ENCODE data around the gene NGEF.

Gene NGEF

DNA sequence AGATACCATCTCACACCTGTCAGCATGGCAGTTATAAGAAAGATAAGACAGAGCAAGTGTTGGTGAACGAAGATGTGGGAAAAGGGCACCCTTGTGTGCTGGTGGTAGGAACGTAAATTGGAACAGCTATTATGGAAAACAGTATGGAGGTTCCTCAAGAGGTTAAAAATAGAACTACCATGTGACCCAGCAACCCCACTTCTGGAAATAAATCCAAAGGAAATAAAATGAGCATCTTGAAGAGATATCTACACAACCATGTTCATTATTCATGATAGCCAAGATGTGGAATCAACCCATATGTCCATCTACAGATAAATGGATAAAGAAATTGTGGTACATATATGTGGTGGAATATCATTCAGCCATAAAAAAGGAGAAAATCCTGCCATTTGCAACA is 26.9 kb downstream of the NGEF start:
- no peak overlapping the region for H3K4me3 ChIP-seq (ENCODE audit: low read depth, low read length)
- in situ Hi-C loops (cut with HindIII; ENCODE audit: low sequenced_read_pairs), result no loop called here
- no peak for DNase-seq (ENCODE audit: low read depth)
- TF ChIP-seq, protein P1, sequence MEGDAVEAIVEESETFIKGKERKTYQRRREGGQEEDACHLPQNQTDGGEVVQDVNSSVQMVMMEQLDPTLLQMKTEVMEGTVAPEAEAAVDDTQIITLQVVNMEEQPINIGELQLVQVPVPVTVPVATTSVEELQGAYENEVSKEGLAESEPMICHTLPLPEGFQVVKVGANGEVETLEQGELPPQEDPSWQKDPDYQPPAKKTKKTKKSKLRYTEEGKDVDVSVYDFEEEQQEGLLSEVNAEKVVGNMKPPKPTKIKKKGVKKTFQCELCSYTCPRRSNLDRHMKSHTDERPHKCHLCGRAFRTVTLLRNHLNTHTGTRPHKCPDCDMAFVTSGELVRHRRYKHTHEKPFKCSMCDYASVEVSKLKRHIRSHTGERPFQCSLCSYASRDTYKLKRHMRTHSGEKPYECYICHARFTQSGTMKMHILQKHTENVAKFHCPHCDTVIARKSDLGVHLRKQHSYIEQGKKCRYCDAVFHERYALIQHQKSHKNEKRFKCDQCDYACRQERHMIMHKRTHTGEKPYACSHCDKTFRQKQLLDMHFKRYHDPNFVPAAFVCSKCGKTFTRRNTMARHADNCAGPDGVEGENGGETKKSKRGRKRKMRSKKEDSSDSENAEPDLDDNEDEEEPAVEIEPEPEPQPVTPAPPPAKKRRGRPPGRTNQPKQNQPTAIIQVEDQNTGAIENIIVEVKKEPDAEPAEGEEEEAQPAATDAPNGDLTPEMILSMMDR (IDR thresholded peaks at IDR 0.05; ENCODE audit: low read depth, low read length, missing control alignments), result no peak

DNA sequence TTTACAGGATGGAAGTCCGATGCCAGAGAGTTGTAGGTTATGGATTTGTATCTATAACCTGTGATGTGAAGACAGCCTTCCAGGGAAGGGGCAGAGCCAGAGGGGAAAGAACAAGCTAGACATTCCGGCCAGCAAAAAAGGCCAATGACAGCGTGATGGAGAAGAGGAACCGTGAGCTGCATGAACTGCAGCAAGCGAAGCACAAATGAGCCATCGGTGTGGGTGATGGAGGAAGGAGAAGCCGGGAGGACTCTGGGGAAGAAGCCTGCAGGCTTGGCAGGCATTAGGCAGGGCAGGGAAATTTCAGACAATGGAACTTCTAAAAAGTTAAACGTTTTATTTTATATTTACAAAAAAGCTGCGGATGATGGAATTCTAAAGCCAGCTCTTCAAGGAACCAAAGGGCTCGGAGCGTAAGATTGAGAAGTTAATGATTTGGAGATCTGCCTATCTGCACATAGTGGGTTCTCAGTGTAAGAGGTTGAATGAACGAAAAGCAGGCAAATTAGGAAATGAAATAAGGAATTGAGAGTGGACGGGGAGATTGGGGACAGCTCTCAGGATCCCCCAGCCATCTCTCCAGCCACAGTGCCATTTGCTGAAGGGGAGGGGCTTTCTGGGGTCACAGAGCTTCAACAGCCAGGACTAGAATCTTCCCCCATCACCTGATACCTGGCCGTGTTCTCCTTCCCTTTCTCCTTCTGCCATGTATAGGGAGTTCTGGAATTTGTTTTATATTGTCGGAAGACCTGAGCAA is 28.4 kb downstream of the NGEF start:
- TF ChIP-seq, protein P1 (IDR thresholded peaks at IDR 0.05; ENCODE audit: low read depth, low read length, missing control alignments), result no peak
- in situ Hi-C loops (cut with HindIII; ENCODE audit: low sequenced_read_pairs), result no loop called here
- no peak for DNase-seq (ENCODE audit: low read depth)
- H3K4me3 ChIP-seq (ENCODE audit: low read depth, low read length), result no peak overlapping the region

DNA sequence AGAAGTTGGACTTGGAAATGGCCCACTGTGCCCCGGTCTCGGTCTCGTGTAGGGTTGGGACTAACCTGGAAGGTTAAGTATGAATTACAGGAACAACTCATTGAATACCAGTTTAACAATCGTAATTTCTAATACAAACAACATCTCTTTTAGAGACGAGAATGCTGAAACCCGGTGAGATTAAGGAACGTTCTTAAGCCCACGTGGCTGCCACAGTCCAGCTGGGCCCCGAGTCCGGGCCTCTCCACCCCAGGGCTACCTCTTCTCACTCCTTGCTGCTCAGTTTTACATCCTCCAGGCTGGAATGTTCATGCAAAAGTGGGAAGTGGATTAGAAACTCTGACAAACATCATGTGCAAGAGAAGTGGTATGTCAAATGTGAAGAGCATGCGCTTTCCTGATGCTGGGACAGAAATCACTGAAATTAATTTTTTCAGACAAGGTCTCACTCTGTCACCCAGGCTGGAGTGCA is 29.4 kb downstream of the NGEF start:
- DNase-seq (ENCODE audit: low read depth), result no peak
- no peak overlapping the region for H3K4me3 ChIP-seq (ENCODE audit: low read depth, low read length)
- in situ Hi-C loops (cut with HindIII; ENCODE audit: low sequenced_read_pairs), result no loop called here
- TF ChIP-seq, protein P1 (IDR thresholded peaks at IDR 0.05; ENCODE audit: low read depth, low read length, missing control alignments), result no peak

DNA sequence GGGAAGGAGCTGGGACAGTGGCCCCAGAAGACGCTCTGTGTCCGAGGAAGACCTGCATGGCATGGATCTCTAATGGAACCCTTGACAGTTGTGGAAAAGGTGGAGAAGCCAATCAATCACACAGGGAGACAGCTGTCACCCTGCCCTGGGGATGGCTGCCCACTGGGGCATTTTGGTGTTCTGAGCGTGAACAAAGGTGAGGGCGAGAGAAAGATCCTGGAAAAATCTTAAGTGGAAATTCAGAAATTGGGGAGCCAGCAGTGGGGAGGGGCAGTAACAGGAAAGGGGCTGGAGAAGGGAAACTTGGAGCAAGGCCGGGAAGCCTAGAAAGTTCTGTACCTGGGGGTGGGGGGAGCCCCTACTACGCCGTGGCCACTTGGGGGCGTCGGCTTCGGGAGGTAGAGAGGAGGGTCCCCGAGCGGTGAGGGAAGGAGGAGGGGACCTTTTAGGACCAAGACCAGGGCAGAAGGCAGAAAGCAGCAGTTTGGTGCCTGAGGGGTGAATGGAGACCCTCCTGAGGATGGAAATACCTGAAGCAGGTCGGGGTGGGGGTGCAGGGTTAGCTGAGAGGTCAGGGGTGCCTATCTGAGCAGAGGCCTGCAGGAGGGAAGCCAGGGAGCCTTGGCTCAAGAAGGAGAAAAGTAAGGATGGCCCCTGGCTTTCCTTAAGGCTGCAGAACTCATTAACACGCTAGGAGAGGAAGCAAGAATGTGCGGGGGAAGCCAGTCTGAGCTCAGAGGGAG is 30.0 kb downstream of the NGEF start:
- in situ Hi-C loops (cut with HindIII; ENCODE audit: low sequenced_read_pairs), result no loop called here
- no peak overlapping the region for H3K4me3 ChIP-seq (ENCODE audit: low read depth, low read length)
- TF ChIP-seq, protein P1 (IDR thresholded peaks at IDR 0.05; ENCODE audit: low read depth, low read length, missing control alignments), result no peak
- no peak for DNase-seq (ENCODE audit: low read depth)

DNA sequence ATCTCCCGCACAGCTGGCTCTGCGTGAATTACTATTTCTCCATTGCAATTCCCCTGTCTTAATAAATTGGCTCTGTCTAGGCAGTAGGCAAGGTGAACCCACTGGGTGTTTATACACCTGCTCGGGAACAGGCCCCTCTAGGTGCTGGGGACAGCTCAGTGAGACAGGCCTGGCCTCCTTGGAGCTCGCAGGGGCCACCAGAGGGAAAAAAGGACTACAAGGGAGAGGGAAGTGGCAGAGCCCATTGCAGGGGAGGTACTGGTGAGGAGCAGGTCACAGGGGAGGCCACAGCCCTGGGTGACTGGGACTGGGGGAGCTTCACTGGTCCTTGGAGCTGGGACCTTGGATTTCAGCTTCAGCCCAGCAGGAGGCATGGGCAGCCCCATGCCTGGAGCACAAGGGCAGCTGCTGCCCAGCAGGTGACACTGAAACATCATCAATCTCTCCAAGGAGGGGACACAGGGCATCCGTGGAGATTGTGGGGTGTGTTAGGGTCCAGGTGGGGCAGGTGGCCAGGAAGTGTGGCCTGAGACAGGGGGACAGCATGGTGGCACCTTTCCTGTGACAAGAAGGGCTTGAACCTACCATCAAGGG is 31.2 kb downstream of the NGEF start:
- in situ Hi-C loops (cut with HindIII; ENCODE audit: low sequenced_read_pairs), result no loop called here
- no peak overlapping the region for H3K4me3 ChIP-seq (ENCODE audit: low read depth, low read length)
- DNase-seq (ENCODE audit: low read depth), result no peak
- TF ChIP-seq, protein P1 (IDR thresholded peaks at IDR 0.05; ENCODE audit: low read depth, low read length, missing control alignments), result no peak

DNA sequence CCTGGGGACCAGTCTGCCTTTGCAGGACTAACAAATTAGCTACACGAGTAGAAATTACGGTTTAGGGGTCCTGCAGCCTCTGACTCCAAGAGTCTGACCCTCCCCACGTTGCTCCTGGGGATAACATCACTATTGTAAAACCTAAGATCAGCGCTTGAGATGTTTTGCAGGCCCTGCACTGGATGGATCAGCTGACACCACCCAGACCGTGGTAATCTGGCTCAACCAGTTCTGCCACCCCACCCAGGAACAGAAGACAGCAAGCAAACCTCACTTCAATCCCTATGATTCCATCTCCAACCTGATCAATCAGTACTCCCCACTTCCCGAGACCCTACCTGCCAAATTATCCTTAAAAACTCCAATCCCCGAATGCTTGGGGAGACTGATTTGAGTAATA is 31.7 kb downstream of the NGEF start:
- TF ChIP-seq, protein P1 (IDR thresholded peaks at IDR 0.05; ENCODE audit: low read depth, low read length, missing control alignments), result no peak
- no peak for DNase-seq (ENCODE audit: low read depth)
- H3K4me3 ChIP-seq (ENCODE audit: low read depth, low read length), result no peak overlapping the region
- in situ Hi-C loops (cut with HindIII; ENCODE audit: low sequenced_read_pairs), result no loop called here
